CD4-positive, alpha-beta T cell treated with Interleukin-21 for 1 hour (primary cell): Measurements from ENCODE around the gene ELMO1.
"Not testable (repeated sequence)": the region's sequence is repeated elsewhere in the genome, so short reads cannot be mapped to it uniquely, and the experiment has no call there.

Experiments
- DNase-seq: peaks from one replicate; pipeline ENCODE4 v3.0.0-alpha.2; 2020

ELMO1 gene

DNA sequence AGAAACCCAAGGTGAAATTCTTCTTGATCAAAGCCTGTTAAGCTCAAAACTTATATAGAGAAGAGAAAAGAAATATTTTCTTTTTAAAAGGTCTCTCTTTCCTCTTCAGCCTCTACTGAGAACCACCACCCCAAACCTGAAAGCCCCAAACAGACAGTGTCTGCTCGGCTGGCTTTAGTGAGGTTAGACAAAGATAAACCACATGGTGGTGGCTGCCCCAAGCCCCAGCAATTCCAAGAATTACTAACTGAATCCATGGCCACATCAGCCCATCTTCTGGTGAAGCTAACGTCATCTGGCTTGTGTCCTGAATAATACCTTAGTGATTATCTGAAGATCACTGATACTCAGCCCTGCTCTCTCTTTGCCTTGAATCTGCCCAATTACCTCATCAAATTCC, 275.0 kb downstream of the ELMO1 start:
- DNase-seq, result no peak

DNA sequence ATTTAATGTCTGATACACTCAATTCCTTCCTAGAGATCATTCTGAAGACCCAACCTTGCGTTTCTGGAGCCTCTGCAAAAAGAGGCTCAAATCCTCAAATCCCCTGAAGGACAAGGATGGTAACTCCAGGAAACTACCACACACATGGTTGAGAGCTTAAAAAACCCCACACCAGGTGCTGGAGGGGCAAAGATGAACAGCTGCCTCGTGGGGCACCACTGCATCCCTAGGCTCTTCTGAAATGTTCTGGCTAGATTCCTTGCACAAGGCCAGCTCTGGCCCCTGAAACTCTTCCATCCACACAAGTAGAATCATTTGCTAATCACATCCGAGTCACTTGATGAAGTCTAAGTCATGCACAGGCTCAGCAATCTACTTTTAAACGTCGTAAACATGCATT, 286.6 kb downstream of the ELMO1 start:
- no peak for DNase-seq

DNA sequence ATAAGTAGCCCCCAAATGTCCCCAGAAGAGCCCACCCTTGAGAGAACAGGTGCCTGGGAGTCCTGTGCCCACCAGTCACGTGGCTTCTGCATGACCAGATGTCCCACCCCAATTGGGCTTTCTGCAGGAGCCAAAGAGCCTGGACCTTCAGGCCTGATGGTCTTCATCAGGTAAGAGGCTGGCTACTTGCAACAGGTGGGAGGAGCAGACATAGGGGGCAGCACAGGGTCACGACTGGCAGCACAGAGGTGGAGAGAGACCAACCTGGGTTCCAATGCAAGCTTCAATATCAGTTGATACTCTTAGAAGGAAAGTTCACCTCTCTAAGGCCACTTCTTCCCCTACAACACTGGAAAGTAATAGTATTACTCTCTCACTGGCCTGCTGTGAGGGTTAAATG, 288.0 kb downstream of the ELMO1 start:
- no peak for DNase-seq

DNA sequence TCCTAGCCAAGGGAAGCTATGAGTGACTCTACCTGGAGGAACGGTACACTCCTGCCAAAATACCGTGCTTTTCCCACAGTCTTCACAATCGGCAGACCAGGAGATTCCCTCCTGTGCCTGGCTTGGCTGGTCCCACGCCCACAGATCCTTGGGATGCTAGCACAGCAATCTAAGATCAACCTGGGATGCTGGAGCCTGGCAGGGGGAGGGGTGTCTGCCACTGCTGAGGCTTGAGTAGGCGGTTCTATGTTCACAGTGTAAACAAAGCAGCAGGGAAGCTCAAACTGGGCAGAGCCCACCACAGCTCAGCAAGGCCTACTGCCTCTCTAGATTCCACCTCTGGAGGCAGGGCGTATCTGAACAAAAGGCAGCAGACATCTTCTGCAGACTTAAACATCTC, 295.3 kb downstream of the ELMO1 start:
- DNase-seq, result no peak

DNA sequence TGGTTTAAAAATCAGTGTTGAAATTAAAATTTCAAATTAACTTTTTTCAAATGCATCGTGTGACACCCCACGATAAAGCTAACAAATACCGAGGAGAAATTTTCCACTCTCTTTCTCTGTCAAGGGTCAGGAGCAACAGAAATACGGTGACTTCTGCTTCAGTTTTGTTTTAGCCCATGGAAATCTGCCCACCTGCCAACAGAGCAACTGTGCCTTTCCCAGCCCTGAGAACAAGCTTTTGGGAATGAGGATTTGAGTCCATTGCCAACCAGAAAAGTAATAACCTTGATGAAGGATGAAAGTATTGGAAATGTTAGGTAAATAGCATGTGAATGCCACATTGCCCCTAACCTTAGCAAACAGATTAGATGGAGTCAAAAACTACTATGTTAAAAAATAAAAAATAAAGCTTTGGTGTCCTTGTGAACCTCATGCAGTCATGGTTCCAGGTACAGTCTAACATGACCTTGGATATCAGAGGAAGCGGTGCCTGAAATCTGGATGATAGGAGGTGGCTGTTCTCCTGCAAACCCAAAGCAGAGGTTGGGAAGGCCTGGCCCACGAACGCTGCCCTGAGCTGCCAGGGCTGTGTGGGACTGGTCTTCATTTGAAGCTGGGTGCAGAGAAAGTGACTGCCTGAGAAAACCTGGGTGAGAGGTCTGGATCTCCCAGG, 296.8 kb downstream of the ELMO1 start:
- no peak for DNase-seq

DNA sequence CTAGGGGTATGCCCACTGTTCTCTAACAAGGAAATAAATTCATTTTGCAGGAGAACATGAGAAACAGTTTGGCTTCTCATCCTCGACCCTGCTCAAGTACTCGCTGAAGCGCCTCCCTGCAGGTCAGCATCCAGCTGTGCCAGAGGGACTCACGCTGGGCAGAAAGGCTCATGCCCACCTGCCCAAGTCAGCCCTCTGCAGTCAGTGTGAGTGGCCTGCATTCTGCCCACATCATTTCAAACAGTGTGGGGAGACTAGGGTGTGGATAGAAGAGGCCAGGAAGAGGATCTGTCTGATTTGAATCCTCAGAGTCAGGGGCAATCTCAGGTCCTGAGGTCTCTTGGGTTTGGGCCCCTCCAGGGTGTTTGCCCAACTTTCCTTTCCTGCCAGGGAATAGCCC, 297.8 kb downstream of the ELMO1 start:
- no peak for DNase-seq

DNA sequence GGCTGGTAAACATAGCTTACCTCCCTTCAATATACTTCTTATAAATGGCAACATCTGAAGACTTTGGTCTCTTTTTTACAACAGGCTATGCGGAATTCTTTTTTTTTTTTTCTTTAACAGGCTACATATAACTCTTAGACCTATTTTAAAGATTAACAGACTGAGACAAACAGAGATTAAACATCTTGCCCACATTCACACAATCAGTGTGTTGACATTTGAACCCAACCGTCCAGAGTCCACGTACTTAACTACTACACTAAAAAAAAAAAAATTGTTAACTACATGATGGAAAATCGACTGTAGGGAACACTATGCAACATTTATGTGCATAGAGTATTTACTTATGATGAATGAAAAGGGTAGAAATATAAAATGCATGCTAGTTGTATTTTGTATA, 298.5 kb downstream of the ELMO1 start:
- no peak for DNase-seq

DNA sequence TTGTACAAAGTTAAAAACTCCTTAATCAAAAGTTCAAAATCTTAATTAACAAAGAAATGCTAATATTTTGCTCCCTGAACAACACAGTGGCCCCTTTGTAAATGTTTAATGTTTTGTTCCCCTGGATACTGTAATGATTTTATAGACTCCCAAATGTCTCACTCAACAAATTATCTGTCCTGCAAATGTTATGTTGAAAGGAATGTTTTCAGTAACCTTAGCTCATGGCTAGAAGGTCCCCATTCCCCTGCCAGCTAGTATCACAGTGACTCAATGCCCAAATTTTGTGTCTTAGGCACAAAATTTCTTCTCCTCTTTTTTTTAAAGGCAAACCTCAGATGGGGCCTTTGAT, 298.9 kb downstream of the ELMO1 start:
- DNase-seq, result no peak

DNA sequence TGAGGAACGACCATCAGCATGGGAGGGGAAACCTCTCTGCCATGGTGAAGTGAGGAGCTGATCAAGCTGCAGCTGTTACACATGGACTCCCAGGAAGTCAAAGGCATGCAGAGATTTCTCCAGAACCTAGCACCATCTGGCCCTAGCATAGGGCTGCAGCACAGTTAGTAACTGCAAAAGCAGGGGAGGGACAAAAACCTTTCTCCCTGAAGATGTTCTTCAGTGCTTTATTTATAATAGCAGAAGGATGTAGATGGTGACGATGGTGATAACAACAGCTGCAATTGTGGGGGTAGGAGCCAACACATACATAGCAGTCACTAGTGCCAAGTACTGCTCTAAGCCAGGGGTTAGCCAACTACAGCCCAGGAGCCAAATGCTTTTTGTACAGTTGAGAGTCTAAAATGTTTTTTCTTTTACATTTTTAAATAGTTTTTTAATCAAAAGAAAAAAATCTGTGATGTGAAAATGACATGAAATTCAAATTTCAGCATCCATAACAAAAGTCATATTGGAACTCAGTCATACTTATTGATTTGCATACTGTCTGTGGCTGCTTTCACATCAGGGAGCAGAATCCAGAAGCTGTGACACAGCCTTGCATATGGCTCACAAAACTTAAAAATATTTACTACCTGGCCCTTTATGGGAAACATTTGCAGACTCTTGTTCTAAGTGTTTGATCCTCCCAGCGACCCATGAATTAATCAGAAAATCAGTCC, 299.5 kb downstream of the ELMO1 start:
- no peak for DNase-seq

DNA sequence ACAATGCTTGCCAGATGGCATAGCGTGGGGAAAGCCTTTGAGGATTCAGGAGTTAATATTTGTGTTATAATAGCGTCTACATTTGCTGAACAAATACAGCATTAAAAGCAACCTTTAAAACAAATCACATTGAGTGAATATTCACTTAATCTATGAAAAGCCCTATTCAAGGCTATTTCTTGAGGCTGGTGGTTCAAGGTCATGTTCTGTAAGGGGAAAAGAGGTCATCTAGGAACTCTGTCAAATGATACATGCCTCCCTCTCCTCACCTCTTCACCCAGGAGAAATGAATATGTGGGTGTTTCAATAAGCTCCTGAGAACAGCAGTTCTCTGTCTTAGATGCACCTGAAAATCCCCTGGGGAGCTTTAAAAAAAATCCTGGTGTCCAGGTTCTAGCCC, 303.0 kb downstream of the ELMO1 start:
- no peak for DNase-seq

DNA sequence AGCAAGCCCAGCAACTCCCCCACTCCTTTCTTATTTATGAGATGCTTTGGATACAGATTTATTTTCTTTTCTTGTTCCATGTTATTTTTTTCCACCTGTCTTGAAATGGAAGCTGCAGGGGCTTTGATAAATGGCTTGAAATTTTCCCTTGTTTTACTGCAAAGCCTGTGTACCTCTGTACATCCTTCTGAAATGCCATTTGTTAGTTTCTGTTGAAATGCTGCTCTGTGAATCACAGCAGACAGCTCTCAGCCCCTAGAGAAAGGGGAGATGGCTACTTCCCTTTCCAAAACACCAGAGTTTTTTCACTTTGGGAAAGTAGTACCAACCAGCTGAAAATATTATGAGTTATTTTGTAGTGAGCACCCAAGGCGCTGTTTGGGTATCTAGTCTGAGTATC, 304.2 kb downstream of the ELMO1 start:
- DNase-seq, result no peak

DNA sequence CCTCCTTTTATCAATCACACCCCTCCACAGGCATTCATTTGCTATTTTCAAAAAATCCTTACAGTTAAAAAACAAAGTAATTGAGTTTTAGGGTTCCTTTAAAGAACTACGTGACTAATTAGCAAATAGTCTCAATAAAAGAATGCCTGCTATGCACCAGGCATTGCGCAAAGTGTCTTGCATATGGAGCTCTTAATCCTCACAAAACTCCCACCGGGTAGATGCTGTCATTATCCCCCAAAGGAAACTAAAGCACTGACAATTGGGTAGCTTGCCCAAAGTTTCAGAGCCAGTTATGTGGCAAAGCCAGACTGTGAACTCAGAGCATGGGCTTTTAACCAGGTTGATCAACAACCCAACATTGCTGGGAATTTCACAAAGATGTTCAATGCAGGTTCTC, 305.7 kb downstream of the ELMO1 start:
- no peak for DNase-seq

DNA sequence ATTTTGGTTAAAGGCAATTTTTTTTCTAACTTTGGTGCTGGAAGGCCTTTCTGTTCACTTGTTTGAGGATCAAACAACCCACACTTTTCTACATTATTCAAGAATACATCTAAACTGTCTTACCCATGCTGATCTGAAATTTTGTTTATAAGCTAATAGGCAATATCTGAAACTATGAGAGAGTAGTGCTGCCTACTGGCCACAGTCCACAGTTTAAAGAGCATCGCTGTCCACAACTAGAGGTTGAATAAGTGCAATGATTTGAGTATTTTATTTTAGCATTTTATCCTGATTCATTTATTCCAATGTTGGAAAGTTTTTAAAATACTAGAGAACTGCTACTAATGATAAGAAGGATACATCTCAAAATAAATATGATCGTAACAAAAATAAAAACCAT, 306.9 kb downstream of the ELMO1 start:
- DNase-seq, result no peak

DNA sequence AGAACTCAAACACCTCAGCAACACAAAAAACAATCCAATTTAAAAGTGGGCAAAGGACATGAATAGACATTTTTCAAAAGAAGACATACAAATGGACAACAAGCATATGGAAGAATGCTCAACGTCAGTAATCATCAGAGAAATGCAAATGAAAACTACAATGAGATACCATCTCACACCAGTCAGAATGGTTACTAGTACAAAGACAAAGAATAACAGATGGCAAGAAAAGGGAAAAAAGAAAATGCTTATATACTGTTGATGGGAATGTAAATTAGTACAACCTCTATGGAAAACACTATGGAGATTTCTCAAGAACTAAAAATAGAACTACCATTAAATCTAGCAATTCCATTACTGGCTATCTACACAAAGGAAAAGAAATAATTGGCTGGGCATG, 314.8 kb downstream of the ELMO1 start:
- not testable (repeated sequence) for DNase-seq

DNA sequence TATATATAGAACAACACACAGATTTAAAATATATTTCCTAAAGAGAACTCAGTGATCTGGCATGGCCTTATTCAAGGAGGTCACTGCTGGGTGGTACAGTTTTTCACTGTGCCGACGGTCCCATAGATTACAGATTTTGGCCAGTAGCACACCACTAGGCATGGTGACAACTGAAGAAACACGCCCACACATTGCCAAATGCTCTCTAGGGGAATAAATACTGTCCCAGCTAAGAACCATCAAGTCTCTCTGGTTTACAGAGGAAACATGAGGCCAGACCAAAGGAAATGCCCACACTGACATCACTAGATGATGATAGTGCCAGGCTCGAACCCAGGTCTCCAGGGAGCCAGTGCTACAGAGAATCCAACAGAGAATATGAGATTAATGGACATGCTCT, 316.8 kb downstream of the ELMO1 start:
- no peak for DNase-seq

DNA sequence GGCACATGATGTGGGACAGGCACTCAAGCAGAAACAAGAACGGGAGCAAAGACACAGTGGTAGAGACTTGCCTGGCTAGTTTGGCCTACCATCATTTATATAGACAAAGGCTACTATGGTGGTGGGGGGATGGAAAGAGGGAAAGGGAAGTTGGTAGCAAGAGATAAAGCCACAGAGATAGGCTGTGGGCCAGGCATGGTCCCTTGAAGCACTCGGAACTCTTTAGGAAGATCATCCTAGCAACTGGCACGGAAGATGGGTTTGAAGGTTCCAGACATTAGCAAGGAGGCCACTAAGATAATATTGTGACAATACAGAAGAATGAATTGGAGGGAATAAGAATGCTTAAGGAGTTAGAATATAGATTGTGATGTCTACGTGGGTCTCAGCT, 319.6 kb downstream of the ELMO1 start:
- no peak for DNase-seq

DNA sequence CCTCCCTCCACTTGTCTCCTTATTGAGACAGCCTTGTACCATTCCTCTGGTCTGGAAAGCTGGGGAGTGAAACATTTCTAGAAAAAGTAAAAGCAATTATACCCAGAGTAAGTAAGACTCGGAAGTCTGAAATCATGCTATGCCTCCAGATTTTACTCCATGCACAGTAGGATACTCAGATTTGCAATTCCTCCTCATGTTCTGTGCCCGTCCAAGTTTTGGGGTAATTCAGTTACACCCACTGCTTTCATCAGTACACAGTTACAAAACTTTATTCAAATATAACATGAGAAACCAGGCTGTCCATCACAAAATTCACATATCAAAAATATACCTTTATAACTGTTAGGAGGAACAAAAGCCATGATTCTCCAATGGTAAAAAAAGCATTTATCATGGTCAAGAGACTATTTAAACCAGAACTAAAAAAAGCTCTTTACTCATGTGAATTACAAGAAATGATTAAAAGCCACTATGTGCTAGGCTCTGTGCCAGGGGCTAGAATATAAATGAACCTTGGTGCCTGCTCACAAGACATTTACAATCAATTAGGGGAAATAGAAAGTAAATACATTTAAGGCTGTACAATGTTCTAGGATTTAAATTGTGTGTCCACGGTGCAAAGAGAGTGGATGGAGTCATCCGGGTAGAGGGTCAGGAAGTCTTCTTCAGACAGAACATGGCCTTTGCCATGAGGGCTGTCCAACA, 320.2 kb downstream of the ELMO1 start:
- DNase-seq, result no peak

DNA sequence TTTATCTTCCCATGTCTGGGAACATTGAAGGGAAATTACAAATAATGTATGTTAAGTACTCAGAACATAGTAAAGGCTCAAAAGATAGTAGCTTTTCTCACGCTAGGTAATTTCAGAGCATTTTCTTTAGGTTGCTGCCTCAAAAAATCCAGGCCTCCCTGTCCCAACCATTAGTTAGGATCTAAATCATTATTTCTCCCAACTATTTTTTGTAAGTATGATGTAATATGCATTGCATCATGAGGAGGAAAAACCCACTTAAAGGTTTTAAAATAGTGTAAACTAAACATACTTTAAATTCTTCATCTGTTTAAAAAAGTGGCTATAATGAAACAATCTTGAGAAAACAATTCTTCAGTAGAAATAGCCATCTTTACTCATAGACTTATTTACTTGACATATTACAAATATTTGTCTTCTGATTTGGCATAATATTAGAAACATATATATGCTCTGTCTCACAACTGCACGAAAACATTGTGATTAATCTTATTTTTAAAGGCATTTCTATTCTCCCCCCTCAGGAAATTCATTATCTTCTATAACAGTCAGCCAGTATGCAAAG, 329.3 kb downstream of the ELMO1 start:
- no peak for DNase-seq

DNA sequence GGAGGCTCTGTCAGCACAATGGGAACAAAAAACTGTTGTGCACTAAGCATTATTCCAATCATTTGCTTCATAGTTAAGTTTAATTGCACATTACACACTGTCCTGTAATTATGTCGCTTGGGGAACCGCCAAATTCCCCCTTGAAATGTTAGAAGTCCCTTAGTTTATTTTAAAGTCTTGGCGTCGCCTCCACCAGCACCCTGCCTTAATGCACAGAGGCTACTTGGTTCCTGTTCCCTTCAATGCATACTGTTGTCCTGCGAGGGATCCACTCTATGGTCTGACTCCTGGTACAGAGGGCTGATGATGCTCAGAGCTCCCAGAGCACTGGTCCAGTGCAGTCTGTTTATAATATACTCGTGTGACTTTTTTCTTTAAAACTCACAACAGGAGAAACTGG, 330.7 kb downstream of the ELMO1 start:
- no peak for DNase-seq

DNA sequence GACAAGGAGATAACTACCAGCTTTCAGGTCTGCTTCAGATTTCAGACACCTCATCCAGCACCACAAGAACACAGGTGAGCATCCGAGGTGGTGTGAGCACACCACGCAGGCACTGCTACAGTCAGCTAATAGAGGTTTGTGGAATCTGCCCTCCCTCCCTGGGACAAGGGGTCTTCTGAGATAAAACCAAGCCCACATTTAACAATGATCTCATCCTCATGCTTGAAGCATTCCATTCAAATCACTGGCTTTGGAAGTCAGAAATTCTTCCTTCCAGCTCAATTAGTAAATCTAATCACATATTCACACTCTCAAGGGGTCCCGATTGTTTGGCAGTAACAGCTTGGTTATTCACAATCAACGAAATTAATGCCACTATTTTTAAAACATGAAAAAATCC, 331.4 kb downstream of the ELMO1 start:
- no peak for DNase-seq

DNA sequence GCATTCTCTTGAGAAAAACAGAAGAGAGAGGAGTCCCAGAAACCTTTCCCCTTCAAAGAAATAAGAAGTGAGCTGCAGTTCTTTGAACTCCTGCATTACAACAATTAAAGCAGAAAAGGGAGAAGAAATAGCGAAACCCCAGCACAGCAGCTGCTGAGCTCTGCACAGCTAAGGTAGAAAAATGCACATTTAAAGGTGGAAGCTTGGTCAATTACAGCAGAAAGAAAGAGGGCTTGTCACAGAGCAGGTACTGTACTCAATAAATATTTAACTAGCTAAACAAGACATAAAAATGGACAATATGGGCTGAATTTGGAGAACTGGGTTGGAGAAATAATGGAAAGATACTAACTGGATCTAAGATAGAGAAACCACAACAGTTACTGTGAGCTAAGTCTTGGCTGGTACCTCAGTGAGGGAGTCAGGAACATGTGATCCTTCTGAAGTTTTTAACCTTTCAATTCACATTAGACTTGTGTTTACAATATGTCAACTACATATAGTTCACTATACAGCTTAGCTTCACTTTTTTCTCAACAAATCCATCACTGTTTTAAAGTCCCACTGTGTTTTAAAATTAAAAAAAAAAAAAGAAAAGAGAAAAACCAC, 332.5 kb downstream of the ELMO1 start:
- no peak for DNase-seq

DNA sequence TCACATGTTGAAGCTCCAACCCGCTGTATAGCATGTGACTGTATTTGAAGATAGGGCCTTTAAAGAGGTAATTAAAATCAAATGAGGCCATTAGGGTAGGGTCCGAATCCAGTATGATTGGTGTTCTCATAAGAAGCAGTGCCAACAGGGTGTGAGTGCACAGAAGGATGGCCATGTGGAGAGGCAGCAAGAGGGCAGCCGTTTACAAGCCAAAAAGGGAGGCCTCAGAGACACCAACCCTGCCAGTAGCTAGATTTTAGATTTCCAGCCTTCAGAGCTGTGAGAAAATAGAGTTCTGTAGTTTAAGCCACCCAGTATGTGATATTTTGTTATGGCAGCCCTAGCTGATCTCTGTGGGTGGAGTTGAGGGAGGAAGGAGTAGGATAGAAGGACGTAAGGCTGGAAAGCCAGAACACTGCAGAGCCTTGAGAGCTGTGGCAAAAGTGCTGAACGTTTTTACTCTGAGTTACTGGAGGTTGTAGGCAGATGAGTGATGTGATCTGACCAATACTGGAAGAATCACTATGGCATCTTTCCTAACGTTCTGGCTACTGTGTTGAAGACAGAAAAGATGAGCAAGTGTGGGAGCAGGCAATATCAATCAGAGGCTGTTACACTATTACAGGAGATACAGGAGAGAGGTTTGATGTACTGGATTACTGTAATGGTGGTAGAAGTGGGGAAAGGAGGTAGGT, 334.9 kb downstream of the ELMO1 start:
- no peak for DNase-seq

DNA sequence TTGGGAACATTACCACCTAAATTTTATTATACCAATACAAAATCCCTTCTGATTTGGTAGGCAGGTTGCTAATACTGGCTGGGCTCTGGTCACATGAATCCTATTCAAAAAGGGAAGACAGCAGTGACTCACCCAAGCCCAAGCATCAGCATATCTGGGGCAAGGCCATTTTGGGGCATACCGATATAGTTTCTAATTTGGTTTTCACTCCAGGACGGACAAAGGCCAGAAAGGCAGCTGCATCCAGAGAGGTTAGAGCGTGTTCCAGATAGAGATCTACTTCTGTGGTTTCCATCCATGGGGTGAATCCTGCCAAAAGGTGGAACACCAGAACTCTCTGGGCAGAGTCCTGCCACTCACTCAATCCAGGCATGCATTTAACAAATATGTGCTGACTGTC, 335.8 kb downstream of the ELMO1 start:
- no peak for DNase-seq
